ENCODE data around the gene OPCML.

OPCML gene

DNA sequence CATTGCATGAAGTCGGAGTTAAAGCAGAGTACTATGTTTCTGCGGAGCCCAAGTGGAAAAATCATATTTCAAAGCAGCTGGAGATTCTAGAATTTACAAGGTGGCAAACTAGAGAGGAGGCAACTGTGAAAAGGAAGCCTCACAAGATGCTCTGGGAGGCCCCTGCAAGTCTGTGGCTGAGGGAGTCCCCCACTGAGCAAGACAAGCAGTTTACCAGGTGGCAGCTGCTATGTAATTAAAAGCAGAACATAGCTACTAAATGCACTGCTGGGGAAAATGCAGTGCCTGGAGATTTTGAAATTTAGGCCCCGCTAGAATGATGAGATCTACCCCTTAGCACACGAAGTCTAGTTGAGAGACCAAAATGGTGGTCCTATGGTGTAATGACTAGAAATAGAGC lies 728.0 kb downstream of the OPCML start:
- no peak overlapping the region for H3K27ac ChIP-seq
- no peaks in the 10 kb centered on the region for H3K9me3 ChIP-seq (ENCODE audit: severe bottlenecking)
- TF ChIP-seq, protein P1, sequence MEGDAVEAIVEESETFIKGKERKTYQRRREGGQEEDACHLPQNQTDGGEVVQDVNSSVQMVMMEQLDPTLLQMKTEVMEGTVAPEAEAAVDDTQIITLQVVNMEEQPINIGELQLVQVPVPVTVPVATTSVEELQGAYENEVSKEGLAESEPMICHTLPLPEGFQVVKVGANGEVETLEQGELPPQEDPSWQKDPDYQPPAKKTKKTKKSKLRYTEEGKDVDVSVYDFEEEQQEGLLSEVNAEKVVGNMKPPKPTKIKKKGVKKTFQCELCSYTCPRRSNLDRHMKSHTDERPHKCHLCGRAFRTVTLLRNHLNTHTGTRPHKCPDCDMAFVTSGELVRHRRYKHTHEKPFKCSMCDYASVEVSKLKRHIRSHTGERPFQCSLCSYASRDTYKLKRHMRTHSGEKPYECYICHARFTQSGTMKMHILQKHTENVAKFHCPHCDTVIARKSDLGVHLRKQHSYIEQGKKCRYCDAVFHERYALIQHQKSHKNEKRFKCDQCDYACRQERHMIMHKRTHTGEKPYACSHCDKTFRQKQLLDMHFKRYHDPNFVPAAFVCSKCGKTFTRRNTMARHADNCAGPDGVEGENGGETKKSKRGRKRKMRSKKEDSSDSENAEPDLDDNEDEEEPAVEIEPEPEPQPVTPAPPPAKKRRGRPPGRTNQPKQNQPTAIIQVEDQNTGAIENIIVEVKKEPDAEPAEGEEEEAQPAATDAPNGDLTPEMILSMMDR (IDR thresholded peaks at IDR 0.05; ENCODE audit: low read depth, low read length) = no peak
- DNase-seq = no peak
- H3K27me3 ChIP-seq (ENCODE audit: insufficient read depth, low read depth, severe bottlenecking) = no peaks in the 10 kb centered on the region
- no peaks in the 10 kb centered on the region for H3K36me3 ChIP-seq
- H3K4me3 ChIP-seq (ENCODE audit: low read depth, low read length) = no peak overlapping the region

DNA sequence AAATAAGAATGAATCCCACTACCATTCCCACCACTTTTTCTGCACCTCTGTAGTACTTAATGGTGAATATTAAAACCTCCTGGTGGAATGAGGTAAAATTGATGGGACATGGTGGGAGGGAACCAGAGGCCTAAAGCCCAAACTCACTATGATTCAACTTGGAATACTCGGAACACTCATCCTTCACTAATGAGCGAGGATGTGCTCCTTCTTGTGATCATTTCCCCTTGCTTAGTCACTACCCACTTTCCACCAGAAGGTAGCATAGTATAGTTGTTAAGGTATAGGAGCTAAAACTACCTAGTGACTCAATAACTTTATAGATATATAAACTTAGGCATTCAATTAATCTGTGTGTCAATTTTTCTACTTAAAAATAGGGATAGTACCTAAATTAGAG lies 728.9 kb downstream of the OPCML start:
- no peak for DNase-seq
- no peaks in the 10 kb centered on the region for H3K27me3 ChIP-seq (ENCODE audit: insufficient read depth, low read depth, severe bottlenecking)
- no peaks in the 10 kb centered on the region for H3K36me3 ChIP-seq

DNA sequence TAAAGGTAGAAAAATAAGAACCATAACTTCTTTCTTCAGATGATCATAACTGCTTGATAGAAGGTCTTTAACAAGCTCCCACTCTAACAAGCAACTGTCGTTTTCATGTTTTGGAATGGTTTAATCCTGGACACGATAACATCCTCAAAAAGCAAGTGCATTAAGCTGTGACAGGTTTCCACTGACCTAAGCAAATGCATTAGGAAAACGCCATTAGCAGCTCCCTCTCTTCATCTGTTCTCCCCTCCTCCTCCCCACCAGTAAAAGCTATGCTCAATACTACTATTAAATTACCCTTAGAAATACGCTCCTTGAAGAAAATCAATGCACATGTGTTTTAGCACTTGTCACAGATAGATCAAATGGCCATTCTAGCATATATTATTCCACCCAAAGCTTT lies 729.4 kb downstream of the OPCML start:
- no peaks in the 10 kb centered on the region for H3K27me3 ChIP-seq (ENCODE audit: insufficient read depth, low read depth, severe bottlenecking)
- no peak overlapping the region for H3K4me3 ChIP-seq (ENCODE audit: low read depth, low read length)
- H3K27ac ChIP-seq = no peak overlapping the region
- H3K9me3 ChIP-seq (ENCODE audit: severe bottlenecking) = no peaks in the 10 kb centered on the region
- no peak for DNase-seq
- TF ChIP-seq, protein P1 (IDR thresholded peaks at IDR 0.05; ENCODE audit: low read depth, low read length) = no peak
- H3K36me3 ChIP-seq = no peaks in the 10 kb centered on the region

More for the DNA sequence above, 728.9 kb downstream of the OPCML start:
- Histone ChIP-seq H3K27ac (no peak overlapping the region), H3K9me3 (ENCODE audit: severe bottlenecking) (no peaks in the 10 kb centered on the region), H3K4me3 (ENCODE audit: low read depth, low read length) (no peak overlapping the region)
- TF ChIP-seq, protein P1 (IDR thresholded peaks at IDR 0.05; ENCODE audit: low read depth, low read length) = no peak

DNA sequence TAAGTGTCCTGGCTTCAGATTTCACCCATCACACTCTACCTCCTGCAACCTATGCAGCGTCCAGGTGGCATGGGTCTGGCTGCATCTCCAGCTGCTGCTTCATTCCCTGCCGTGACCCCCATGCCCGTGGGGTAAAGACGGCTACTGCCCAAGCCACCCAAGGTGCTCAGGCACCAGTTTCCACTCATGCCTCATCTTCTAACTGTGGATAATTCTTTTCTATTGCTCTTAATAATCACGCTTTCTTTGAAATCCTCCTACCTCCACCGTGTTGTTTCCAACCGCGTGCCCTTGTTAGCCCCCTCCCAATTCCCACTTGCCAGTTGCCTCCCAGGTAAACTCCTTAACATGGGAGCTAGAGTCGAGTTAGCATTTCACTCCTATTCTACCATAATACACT lies 738.5 kb downstream of the OPCML start:
- TF ChIP-seq, protein P1 (IDR thresholded peaks at IDR 0.05; ENCODE audit: low read depth, low read length) = no peak

DNA sequence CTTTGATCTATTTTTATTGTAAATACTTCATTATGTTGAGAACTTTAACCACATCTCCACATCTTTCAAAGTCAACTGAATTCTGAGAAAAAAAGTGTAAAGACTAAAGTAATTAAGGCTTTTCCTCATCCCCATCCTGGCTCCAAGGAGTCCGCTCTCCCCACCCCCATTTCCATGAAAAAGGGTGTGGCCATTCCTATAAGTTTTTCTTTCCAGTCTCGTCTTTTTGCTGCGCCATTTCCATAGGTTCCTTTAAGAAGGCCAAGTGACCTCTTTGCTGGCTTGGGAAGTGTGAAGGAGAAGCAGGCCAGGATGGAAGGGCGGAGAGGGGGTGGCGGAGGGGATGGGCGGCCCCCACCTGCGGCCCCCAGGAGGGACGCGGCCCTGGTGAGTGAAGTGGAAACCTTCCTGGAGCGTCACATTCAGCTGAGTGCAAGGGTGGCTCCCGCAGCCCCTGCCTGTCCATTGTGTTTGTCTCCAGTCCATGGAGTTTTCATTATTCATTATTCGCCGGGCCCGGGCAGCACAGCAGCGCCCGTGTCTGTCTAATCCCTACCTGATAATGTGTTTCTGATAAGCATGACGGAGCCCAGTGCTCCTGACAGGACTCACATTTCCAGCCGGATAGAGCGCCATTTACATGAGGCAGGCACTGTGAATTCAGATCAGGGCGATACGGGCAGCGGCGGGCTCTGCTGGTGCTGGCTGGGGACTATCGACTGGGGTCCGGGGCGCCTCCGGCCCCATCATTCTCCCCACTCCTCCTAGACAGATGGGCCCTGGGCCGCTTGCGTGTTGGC lies 739.8 kb downstream of the OPCML start:
- no peak for DNase-seq
- Histone ChIP-seq H3K9me3 (ENCODE audit: severe bottlenecking) (no peaks in the 10 kb centered on the region), H3K4me3 (ENCODE audit: low read depth, low read length) (no peak overlapping the region), H3K27ac (no peak overlapping the region), H3K36me3 (no peaks in the 10 kb centered on the region), H3K27me3 (ENCODE audit: insufficient read depth, low read depth, severe bottlenecking) (no peaks in the 10 kb centered on the region)
- TF ChIP-seq, protein P1 (IDR thresholded peaks at IDR 0.05; ENCODE audit: low read depth, low read length) = no peak

More for the DNA sequence above, 738.5 kb downstream of the OPCML start:
- Histone ChIP-seq H3K27ac (no peak overlapping the region), H3K4me3 (ENCODE audit: low read depth, low read length) (no peak overlapping the region), H3K27me3 (ENCODE audit: insufficient read depth, low read depth, severe bottlenecking) (no peaks in the 10 kb centered on the region), H3K9me3 (ENCODE audit: severe bottlenecking) (no peaks in the 10 kb centered on the region), H3K36me3 (no peaks in the 10 kb centered on the region)
- no peak for DNase-seq

DNA sequence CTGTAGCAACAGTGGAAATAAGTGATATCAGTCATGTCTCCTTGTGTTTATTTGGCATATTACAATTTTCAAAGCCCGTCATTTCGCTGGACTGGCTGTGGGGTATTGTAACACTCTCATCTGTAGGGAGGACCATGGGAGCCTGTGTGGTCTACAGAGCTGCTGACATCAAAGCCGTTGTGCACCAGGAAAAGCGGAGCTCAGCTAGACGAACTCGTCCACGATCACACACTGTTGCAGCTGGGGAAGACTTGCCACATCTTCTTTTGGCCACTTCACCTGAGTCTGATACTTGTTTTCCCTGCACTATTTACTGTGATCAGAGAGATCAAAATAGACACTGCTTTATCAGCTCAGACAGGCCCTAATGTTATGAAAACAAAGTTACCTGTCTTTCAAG lies 741.3 kb downstream of the OPCML start:
- H3K9me3 ChIP-seq (ENCODE audit: severe bottlenecking) = no peaks in the 10 kb centered on the region
- H3K27ac ChIP-seq = no peak overlapping the region
- H3K4me3 ChIP-seq (ENCODE audit: low read depth, low read length) = no peak overlapping the region
- no peak for DNase-seq
- TF ChIP-seq, protein P1 (IDR thresholded peaks at IDR 0.05; ENCODE audit: low read depth, low read length) = no peak
- H3K36me3 ChIP-seq = no peaks in the 10 kb centered on the region
- no peaks in the 10 kb centered on the region for H3K27me3 ChIP-seq (ENCODE audit: insufficient read depth, low read depth, severe bottlenecking)

Measured in WERI-Rb-1 (cell line).